ENCODE data around the gene SEZ6L2. TPM values are rescaled to one million over a fixed set of nuclear protein-coding genes. Genes with fewer than 3 reads are reported as not detected.

Gene SEZ6L2
- total RNA-seq, 1 experiment from 2014 or later, result 44.7 TPM

DNA sequence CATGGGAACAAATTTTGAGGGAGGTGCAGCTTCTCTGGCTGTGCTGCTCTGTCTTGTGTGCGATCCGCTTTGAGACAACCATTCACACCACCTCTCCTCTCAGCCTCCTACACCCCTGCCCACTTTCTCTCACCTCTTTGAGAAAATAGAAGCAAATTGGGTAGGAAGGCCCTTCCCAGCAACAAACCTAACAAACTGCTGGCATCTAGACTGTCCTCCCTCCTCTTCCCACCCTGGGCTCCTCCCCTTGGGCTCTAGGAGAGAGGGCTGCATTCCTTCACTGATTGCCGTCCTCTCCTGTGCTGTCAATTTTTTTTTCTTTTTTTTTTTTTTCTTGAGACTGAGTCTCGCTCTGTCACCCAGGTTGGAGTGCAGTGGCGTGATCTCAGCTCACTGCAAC, 49.8 kb downstream of the SEZ6L2 start:
- no peaks in the 10 kb centered on the region for H3K79me1 ChIP-seq (ENCODE audit: insufficient read depth, low read depth, low read length, poor library complexity, severe bottlenecking)
- no peak overlapping the region for H3K9ac ChIP-seq (ENCODE audit: extremely low read depth, insufficient read length, low read length)
- H3K79me2 ChIP-seq (ENCODE audit: insufficient read depth, low read length), result no peaks in the 10 kb centered on the region
- Mint-ChIP-seq H3K4me1 (peaks cover 7 to 10% of the 10 kb centered on the region in 2 experiments), H3K27ac (peak overlapping the region in 1 of 3 experiments; percentile 66; a peak in 2 of 7 replicates), H3K9me3 (no peaks in the 10 kb centered on the region), H3K27me3 (ENCODE audit: low read depth) (no peaks in the 10 kb centered on the region), H3K4me3 (no peak overlapping the region), H3K36me3 (ENCODE audit: insufficient read depth in 1 of 3, low read depth in 3 of 3) (peaks cover 0 to 5% (median 0%) of the 10 kb centered on the region in 3 experiments; a peak in 2 of 7 replicates)
- no peak overlapping the region for H2AFZ ChIP-seq (ENCODE audit: low read length)
- H3K4me2 ChIP-seq (ENCODE audit: insufficient read depth, insufficient read length, low read length), result no peak overlapping the region
- no peaks in the 10 kb centered on the region for H3K9me3 ChIP-seq (ENCODE audit: control insufficient read depth, low read depth, low read length)
- no peak overlapping the region for H4K91ac ChIP-seq (ENCODE audit: insufficient read length, low read depth, low read length)
- no peak for TF ChIP-seq CTCF (conservative IDR thresholded peaks at IDR 0.05)
- H3K23ac ChIP-seq (ENCODE audit: insufficient read length, low read depth, low read length), result no peak overlapping the region
- no peak overlapping the region for H2BK12ac ChIP-seq (ENCODE audit: insufficient read length, low read depth, low read length)
- no peak overlapping the region for H3T11ph ChIP-seq (ENCODE audit: low read length)
- no peak overlapping the region for H4K8ac ChIP-seq (replicated peaks; ENCODE audit: insufficient read length, low read depth, low read length)
- no peak overlapping the region for H3K27ac ChIP-seq (ENCODE audit: insufficient read length, low read depth, low read length)
- H2AK5ac ChIP-seq (ENCODE audit: insufficient read length, low read length), result no peak overlapping the region
- no CpG with 5 or more reads among the region's 5 CpGs for WGBS (ENCODE audit: extremely low coverage, insufficient read length, low lambda C conversion rate)
- no peak overlapping the region for H2BK15ac ChIP-seq (ENCODE audit: low read depth, low read length)
- no peaks in the 10 kb centered on the region for H3K27me3 ChIP-seq (ENCODE audit: insufficient read depth, low read length)
- no peak overlapping the region for H3K4ac ChIP-seq (ENCODE audit: low read depth, low read length)
- H3K56ac ChIP-seq (ENCODE audit: insufficient read length, low read depth, low read length), result no peak overlapping the region
- no peaks in the 10 kb centered on the region for H3K23me2 ChIP-seq (ENCODE audit: insufficient read length, low read depth, low read length, poor library complexity, severe bottlenecking)
- no peaks in the 10 kb centered on the region for H3K4me1 ChIP-seq (ENCODE audit: insufficient read depth, low read length)
- no peak overlapping the region for H2BK5ac ChIP-seq (ENCODE audit: insufficient read length, low read length)
- H2BK20ac ChIP-seq (ENCODE audit: low read depth, low read length, poor library complexity, severe bottlenecking), result no peak overlapping the region
- H4K20me1 ChIP-seq (ENCODE audit: control insufficient read depth, insufficient read depth, insufficient read length), result no peaks in the 10 kb centered on the region
- DNase-seq, result no peak
- no peak overlapping the region for H3K18ac ChIP-seq (ENCODE audit: insufficient read length, low read depth, low read length)
- H3K14ac ChIP-seq (ENCODE audit: insufficient read depth, low read length), result no peak overlapping the region
- H4K5ac ChIP-seq (ENCODE audit: insufficient read length, low read depth, low read length), result no peak overlapping the region
- no peak overlapping the region for H2BK120ac ChIP-seq (ENCODE audit: low read depth, low read length, poor library complexity, severe bottlenecking)

Measured in H9 (cell line).